ENCODE data around the gene ZAP70.

DNA sequence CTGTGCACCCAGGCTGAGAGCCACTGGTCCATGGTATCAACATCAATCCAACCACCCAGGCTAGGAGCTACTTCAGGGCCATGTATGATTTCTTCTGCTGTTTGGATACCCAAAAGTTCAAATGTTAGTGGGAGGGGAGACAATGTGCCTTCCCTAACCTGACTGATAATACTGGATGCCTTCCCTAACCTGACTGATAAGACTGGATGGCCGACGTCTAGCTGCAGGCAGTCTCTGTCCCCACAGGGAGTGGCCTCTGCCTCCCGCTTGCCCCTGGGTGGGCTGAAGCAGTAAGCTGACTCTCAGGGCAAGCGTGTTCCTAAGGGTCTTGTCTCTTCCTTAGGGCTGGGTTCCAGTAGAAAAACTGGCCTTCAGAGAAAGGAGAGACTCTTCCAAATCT, 65.8 kb downstream of the ZAP70 start:
- no peak for TF ChIP-seq POLR2A (IDR thresholded peaks at IDR 0.05)
- TF ChIP-seq, protein P1, sequence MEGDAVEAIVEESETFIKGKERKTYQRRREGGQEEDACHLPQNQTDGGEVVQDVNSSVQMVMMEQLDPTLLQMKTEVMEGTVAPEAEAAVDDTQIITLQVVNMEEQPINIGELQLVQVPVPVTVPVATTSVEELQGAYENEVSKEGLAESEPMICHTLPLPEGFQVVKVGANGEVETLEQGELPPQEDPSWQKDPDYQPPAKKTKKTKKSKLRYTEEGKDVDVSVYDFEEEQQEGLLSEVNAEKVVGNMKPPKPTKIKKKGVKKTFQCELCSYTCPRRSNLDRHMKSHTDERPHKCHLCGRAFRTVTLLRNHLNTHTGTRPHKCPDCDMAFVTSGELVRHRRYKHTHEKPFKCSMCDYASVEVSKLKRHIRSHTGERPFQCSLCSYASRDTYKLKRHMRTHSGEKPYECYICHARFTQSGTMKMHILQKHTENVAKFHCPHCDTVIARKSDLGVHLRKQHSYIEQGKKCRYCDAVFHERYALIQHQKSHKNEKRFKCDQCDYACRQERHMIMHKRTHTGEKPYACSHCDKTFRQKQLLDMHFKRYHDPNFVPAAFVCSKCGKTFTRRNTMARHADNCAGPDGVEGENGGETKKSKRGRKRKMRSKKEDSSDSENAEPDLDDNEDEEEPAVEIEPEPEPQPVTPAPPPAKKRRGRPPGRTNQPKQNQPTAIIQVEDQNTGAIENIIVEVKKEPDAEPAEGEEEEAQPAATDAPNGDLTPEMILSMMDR (IDR thresholded peaks at IDR 0.05): no peak
- no peak for TF ChIP-seq EP300 (IDR thresholded peaks at IDR 0.05)

Measured in tibial nerve (tissue), 4 donors.